A673 (cell line): ENCODE measurements around the gene CCNL1. TPM values are rescaled to one million over a fixed set of nuclear protein-coding genes. Genes with fewer than 3 reads are reported as not detected.

ENCODE experiments used
- BruUV-seq: library from RNA; stranded (reverse); fragments of 400-500 nt; replicated peaks from 2 replicates; lab custom pipeline; 2021; lab: Mats Ljungman, UMichigan
- CTCF ChIA-PET: fragments of 300-600 bp; sonication (Branson Sonifier 250); formaldehyde crosslinking; loops from one replicate; lab custom pipeline; 2022; ENCODE audit warnings: antibody characterized with exemption; lab: Charles Lee
- POLR2A ChIA-PET: fragments of 300-600 bp; sonication (Branson Sonifier 250); formaldehyde crosslinking; loops from one replicate; lab custom pipeline; 2022; ENCODE audit warnings: antibody characterized with exemption; ENCODE audit not compliant: low non-redundant PET; lab: Charles Lee
- DNase-seq: peaks from one replicate; pipeline ENCODE4 v3.0.0-alpha.2; 2015; ENCODE audit warnings: low spot score
- H3K27ac ChIP-seq: fragments of 200-600 bp; sonication (generic); 2 replicates; pipeline ENCODE4 v1.5.1; 2016; ENCODE audit warnings: mixed run types, low read depth, mild to moderate bottlenecking, mixed read lengths, antibody characterized with exemption, low read length; ENCODE audit not compliant: poor library complexity, severe bottlenecking
- H3K27me3 ChIP-seq: fragments of 200-600 bp; sonication (generic); replicated peaks from 2 replicates; pipeline ENCODE4 v1.6.1; 2017; ENCODE audit warnings: mixed run types, low read depth, mild to moderate bottlenecking, mixed read lengths, antibody characterized with exemption, low read length; ENCODE audit not compliant: insufficient read depth, poor library complexity
- H3K36me3 ChIP-seq: fragments of 200-600 bp; sonication (generic); 2 replicates; pipeline ENCODE4 v1.6.1; 2016; ENCODE audit warnings: mixed run types, mild to moderate bottlenecking, mixed read lengths, antibody characterized with exemption, low read length; ENCODE audit not compliant: insufficient read depth, poor library complexity, severe bottlenecking
- H3K4me1 ChIP-seq: fragments of 200-600 bp; sonication (generic); 2 replicates; pipeline ENCODE4 v1.6.1; 2017; ENCODE audit warnings: mixed run types, mild to moderate bottlenecking, mixed read lengths, antibody characterized with exemption, low read length; ENCODE audit not compliant: insufficient read depth, poor library complexity, severe bottlenecking
- H3K4me3 ChIP-seq: fragments of 200-600 bp; sonication (generic); 2 replicates; pipeline ENCODE4 v1.5.1; 2016; ENCODE audit warnings: low read depth, mixed run types, mild to moderate bottlenecking, mixed read lengths, low read length; ENCODE audit not compliant: poor library complexity, severe bottlenecking
- H3K9me3 ChIP-seq: fragments of 200-600 bp; sonication (generic); 2 replicates; pipeline ENCODE4 v1.6.1; 2016; ENCODE audit warnings: mixed run types, low read depth, mild to moderate bottlenecking, mixed read lengths, antibody characterized with exemption, low read length; ENCODE audit not compliant: poor library complexity, severe bottlenecking
- CTCF ChIP-seq: fragments of 300-800, 200-600 bp; sonication (generic); conservative IDR thresholded peaks from 2 replicates; pipeline ENCODE4 v1.5.1; 2017; ENCODE audit warnings: low read depth, mild to moderate bottlenecking, antibody characterized with exemption, low read length, moderate library complexity, mixed read lengths
- EZH2 ChIP-seq: fragments of 200-600 bp; sonication (generic); IDR thresholded peaks from 2 replicates; pipeline ENCODE4 v1.6.1; 2017; ENCODE audit warnings: borderline replicate concordance, low read depth, mild to moderate bottlenecking, mixed read lengths, antibody characterized with exemption, low read length; ENCODE audit not compliant: poor library complexity, severe bottlenecking
- intact Hi-C: fragments of 100-400 bp; cut with micrococcal nuclease; formaldehyde crosslinking; loops from one replicate; pipeline ENCODE4 v1.10.0; 2022; ENCODE audit not compliant: unreplicated experiment
- total RNA-seq: library from RNA; stranded (reverse); gene quantifications from 2 replicates; pipeline ENCODE4 v1.2.3, GENCODE V29; 2021

CCNL1 gene
- total RNA-seq, 1 experiment from 2014 or later, result 101 TPM

- ChIA-PET CTCF (no interaction called here), POLR2A (no interaction called here)
- intact Hi-C loops, result no loop called here
- no peak for DNase-seq
- no peaks in the 10 kb centered on the region for H3K9me3 ChIP-seq
- no TSS peak for BruUV-seq
- H3K4me3 ChIP-seq, result no peak overlapping the region
- H3K36me3 ChIP-seq, result no peaks in the 10 kb centered on the region
- no peak overlapping the region for H3K27ac ChIP-seq
- no peak for TF ChIP-seq CTCF
- TF ChIP-seq EZH2, result no peak
- no peaks in the 10 kb centered on the region for H3K4me1 ChIP-seq
- H3K27me3 ChIP-seq, result no peaks in the 10 kb centered on the region
Measured at GRCh38 chr3:157101486-157101885, 58.5 kb downstream of the CCNL1 start.

- no TSS peak for BruUV-seq
- Histone ChIP-seq H3K9me3 (no peaks in the 10 kb centered on the region), H3K4me1 (no peaks in the 10 kb centered on the region), H3K27me3 (no peaks in the 10 kb centered on the region), H3K27ac (no peak overlapping the region), H3K4me3 (no peak overlapping the region), H3K36me3 (no peaks in the 10 kb centered on the region)
- intact Hi-C loops, result no loop called here
- no peak for TF ChIP-seq EZH2
- TF ChIP-seq CTCF, result no peak
- ChIA-PET CTCF (no interaction called here), POLR2A (no interaction called here)
- DNase-seq, result no peak
Measured at GRCh38 chr3:157100608-157101396, 59.1 kb downstream of the CCNL1 start.

- ChIA-PET POLR2A (no interaction called here), CTCF (no interaction called here)
- H3K36me3 ChIP-seq, result no peaks in the 10 kb centered on the region
- H3K4me1 ChIP-seq, result no peaks in the 10 kb centered on the region
- no peak overlapping the region for H3K4me3 ChIP-seq
- intact Hi-C loops, result no loop called here
- TF ChIP-seq EZH2 (no peak), CTCF (no peak)
- no peaks in the 10 kb centered on the region for H3K27me3 ChIP-seq
- BruUV-seq, result no TSS peak
- no peak overlapping the region for H3K27ac ChIP-seq
- H3K9me3 ChIP-seq, result no peaks in the 10 kb centered on the region
- no peak for DNase-seq
Measured at GRCh38 chr3:157100096-157100477, 59.9 kb downstream of the CCNL1 start.
